GM03348 (cell line): ENCODE measurements around the gene TEX9.
"Not testable (repeated sequence)": the region's sequence is repeated elsewhere in the genome, so short reads cannot be mapped to it uniquely, and the experiment has no call there.

Experiments used
- DNase-seq: peaks from one replicate; pipeline ENCODE4 v3.0.0; 2012; ENCODE audit warnings: low spot score

Gene TEX9

GRCh38 chr15:56366211-56366610 lies 985 bp downstream of the TEX9 start:
- no peak for DNase-seq

- no peak for DNase-seq
Observed at GRCh38 chr15:56367156-56367555, 1.9 kb downstream of the TEX9 start.

GRCh38 chr15:56369234-56369633 lies 4.0 kb downstream of the TEX9 start:
- DNase-seq: no peak

- DNase-seq: no peak
Observed at GRCh38 chr15:56371495-56372147, 6.4 kb downstream of the TEX9 start.

- not testable (repeated sequence) for DNase-seq
Observed at GRCh38 chr15:56374693-56375092, 9.5 kb downstream of the TEX9 start.

- not testable (repeated sequence) for DNase-seq
Observed at GRCh38 chr15:56377822-56378221, 12.6 kb downstream of the TEX9 start.

GRCh38 chr15:56383010-56383409 lies 17.8 kb downstream of the TEX9 start:
- DNase-seq: no peak

- DNase-seq: no peak
Observed at GRCh38 chr15:56385908-56386307, 20.7 kb downstream of the TEX9 start.

GRCh38 chr15:56390739-56391267 lies 25.6 kb downstream of the TEX9 start:
- DNase-seq: no peak

GRCh38 chr15:56393277-56393676 lies 28.1 kb downstream of the TEX9 start:
- no peak for DNase-seq

- no peak for DNase-seq
Observed at GRCh38 chr15:56394909-56395308, 29.7 kb downstream of the TEX9 start.

- not testable (repeated sequence) for DNase-seq
Observed at GRCh38 chr15:56397325-56397724, 32.1 kb downstream of the TEX9 start.

- not testable (repeated sequence) for DNase-seq
Observed at GRCh38 chr15:56399209-56399608, 34.0 kb downstream of the TEX9 start.

GRCh38 chr15:56410721-56411120 lies 45.5 kb downstream of the TEX9 start:
- no peak for DNase-seq

- no peak for DNase-seq
Observed at GRCh38 chr15:56411122-56411749, 46.0 kb downstream of the TEX9 start.

- DNase-seq: not testable (repeated sequence)
Observed at GRCh38 chr15:56413114-56413733, 48.0 kb downstream of the TEX9 start.

- no peak for DNase-seq
Observed at GRCh38 chr15:56425276-56425675, 60.0 kb downstream of the TEX9 start.

GRCh38 chr15:56425976-56426375 lies 60.8 kb downstream of the TEX9 start:
- no peak for DNase-seq

- DNase-seq: peak; percentile 49
Observed at GRCh38 chr15:56428821-56429458, 63.7 kb downstream of the TEX9 start.

GRCh38 chr15:56432304-56432703 lies 67.1 kb downstream of the TEX9 start:
- DNase-seq: no peak

GRCh38 chr15:56440214-56440770 lies 75.1 kb downstream of the TEX9 start:
- DNase-seq: no peak

- DNase-seq: no peak
Observed at GRCh38 chr15:56442354-56442753, 77.1 kb downstream of the TEX9 start.
